Caco-2 (cell line): ENCODE measurements around the gene FBXO45. TPM values are rescaled to one million over a fixed set of nuclear protein-coding genes. Genes with fewer than 3 reads are reported as not detected.

Source experiments
- BruUV-seq: library from RNA; stranded (reverse); fragments of 400-500 nt; replicated peaks from 2 replicates; lab custom pipeline; 2021; lab: Mats Ljungman, UMichigan
- CTCF ChIA-PET: fragments of 300-600 bp; sonication (Branson Sonifier 250); formaldehyde crosslinking; loops from one replicate; lab custom pipeline; 2022; ENCODE audit warnings: antibody characterized with exemption; lab: Charles Lee
- POLR2A ChIA-PET: fragments of 300-600 bp; sonication (Branson Sonifier 250); formaldehyde crosslinking; loops from one replicate; lab custom pipeline; 2022; ENCODE audit warnings: antibody characterized with exemption; lab: Charles Lee
- DNase-seq, 2 experiments: peaks; one replicate each; pipeline versions ENCODE4 v3.0.0 to v3.0.0-alpha.2; 2020 to 2022
- H3K27me3 ChIP-seq: replicated peaks from 2 replicates; pipeline ENCODE4 v1.6.0; 2011; ENCODE audit warnings: low read length; ENCODE audit not compliant: control insufficient read depth, insufficient read depth
- H3K36me3 ChIP-seq: 2 replicates; pipeline ENCODE4 v1.5.1; 2011; ENCODE audit warnings: low read length; ENCODE audit not compliant: control insufficient read depth, insufficient read depth
- H3K4me1 ChIP-seq: fragments of 250-450 bp; sonication (Bioruptor Pico); 2 replicates; pipeline ENCODE4 v1.5.1; 2020; ENCODE audit warnings: mild to moderate bottlenecking
- H3K4me3 ChIP-seq: 2 replicates; pipeline ENCODE4 v1.5.1; 2011; ENCODE audit warnings: low read depth, mild to moderate bottlenecking, control low read depth, low read length
- H3K9me3 ChIP-seq: fragments of 250-450 bp; sonication (Bioruptor Pico); 2 replicates; pipeline ENCODE4 v1.5.1; 2020; ENCODE audit warnings: mild to moderate bottlenecking, moderate library complexity
- H3K27ac Mint-ChIP-seq: one replicate; pipeline ENCODE4 v1.8.0; 2022; ENCODE audit warnings: mixed read lengths; ENCODE audit not compliant: unreplicated experiment
- H3K27me3 Mint-ChIP-seq: one replicate; pipeline ENCODE4 v1.8.0; 2022; ENCODE audit warnings: mixed read lengths; ENCODE audit not compliant: insufficient read depth, unreplicated experiment
- H3K36me3 Mint-ChIP-seq: one replicate; pipeline ENCODE4 v1.8.0; 2022; ENCODE audit warnings: mild to moderate bottlenecking, mixed read lengths; ENCODE audit not compliant: insufficient read depth, unreplicated experiment
- H3K4me1 Mint-ChIP-seq: one replicate; pipeline ENCODE4 v1.8.0; 2022; ENCODE audit warnings: low read depth, mixed read lengths; ENCODE audit not compliant: unreplicated experiment
- H3K4me3 Mint-ChIP-seq: one replicate; pipeline ENCODE4 v1.8.0; 2022; ENCODE audit warnings: mild to moderate bottlenecking, moderate library complexity, mixed read lengths; ENCODE audit not compliant: unreplicated experiment
- H3K9me3 Mint-ChIP-seq: one replicate; pipeline ENCODE4 v1.8.0; 2022; ENCODE audit warnings: mixed read lengths; ENCODE audit not compliant: unreplicated experiment
- CTCF ChIP-seq, 2 experiments: fragments of 200-600 bp in 1 of 2; IDR thresholded peaks; 1 replicate in 1 of 2; 2 replicates in 1 of 2; pipeline versions ENCODE4 v1.5.1 to v1.8.0; 2011 to 2022; ENCODE audit warnings: antibody characterized with exemption in 1 of 2, control low read depth in 1 of 2, inconsistent platforms in 1 of 2, low read depth in 1 of 2, low read length in 1 of 2, mild to moderate bottlenecking in 1 of 2, moderate library complexity in 1 of 2; ENCODE audit not compliant: insufficient read depth in 1 of 2, severe bottlenecking in 1 of 2, unreplicated experiment in 1 of 2
- intact Hi-C: fragments of 100-400 bp; cut with micrococcal nuclease; formaldehyde crosslinking; loops from one replicate; pipeline ENCODE4 v1.10.0; 2022; ENCODE audit not compliant: unreplicated experiment
- total RNA-seq: library from RNA; stranded (reverse); gene quantifications from 2 replicates; pipeline ENCODE4 v1.2.3, GENCODE V29; 2022

Gene FBXO45
- total RNA-seq, 1 experiment from 2014 or later: 15.8 TPM

- H3K9me3 ChIP-seq: no peaks in the 10 kb centered on the region
- peaks cover 23% of the 10 kb centered on the region for H3K4me1 ChIP-seq
- Mint-ChIP-seq H3K27ac (no peak overlapping the region), H3K4me1 (peaks cover 16% of the 10 kb centered on the region), H3K9me3 (no peaks in the 10 kb centered on the region), H3K4me3 (no peak overlapping the region), H3K36me3 (no peaks in the 10 kb centered on the region), H3K27me3 (no peaks in the 10 kb centered on the region)
- no peaks in the 10 kb centered on the region for H3K36me3 ChIP-seq
- no peak overlapping the region for H3K4me3 ChIP-seq
- no peak for DNase-seq
- ChIA-PET CTCF (interaction anchor here (0.6 kb wide), 1 partner anchor 1489 kb away, joined by 4 read pairs; no protein-coding TSS in a partner anchor), POLR2A (no interaction called here)
- no peak for TF ChIP-seq CTCF (IDR thresholded peaks at IDR 0.05; ENCODE audit: insufficient read depth in 1 of 2, low read depth in 1 of 2, low read length in 1 of 2, severe bottlenecking in 1 of 2, unreplicated experiment in 1 of 2)
- intact Hi-C loops: no loop called here
- H3K27me3 ChIP-seq: no peaks in the 10 kb centered on the region
- BruUV-seq: no TSS peak
Observed at GRCh38 chr3:196620161-196620604, 51.7 kb downstream of the FBXO45 start.

GRCh38 chr3:196620684-196621083, 52.2 kb downstream of the FBXO45 start:
- ChIA-PET POLR2A (no interaction called here), CTCF (no interaction called here)
- no peaks in the 10 kb centered on the region for H3K36me3 Mint-ChIP-seq
- no peak overlapping the region for H3K4me3 ChIP-seq
- no TSS peak for BruUV-seq
- no peak overlapping the region for H3K4me3 Mint-ChIP-seq
- no peaks in the 10 kb centered on the region for H3K9me3 ChIP-seq
- TF ChIP-seq CTCF (IDR thresholded peaks at IDR 0.05; ENCODE audit: insufficient read depth in 1 of 2, low read depth in 1 of 2, low read length in 1 of 2, severe bottlenecking in 1 of 2, unreplicated experiment in 1 of 2): no peak
- no peaks in the 10 kb centered on the region for H3K36me3 ChIP-seq
- no peak overlapping the region for H3K27ac Mint-ChIP-seq
- DNase-seq: no peak
- peaks cover 16% of the 10 kb centered on the region for H3K4me1 Mint-ChIP-seq
- H3K27me3 ChIP-seq: no peaks in the 10 kb centered on the region
- H3K27me3 Mint-ChIP-seq: no peaks in the 10 kb centered on the region
- intact Hi-C loops: no loop called here
- no peaks in the 10 kb centered on the region for H3K9me3 Mint-ChIP-seq
- H3K4me1 ChIP-seq: peaks cover 23% of the 10 kb centered on the region

DNA sequence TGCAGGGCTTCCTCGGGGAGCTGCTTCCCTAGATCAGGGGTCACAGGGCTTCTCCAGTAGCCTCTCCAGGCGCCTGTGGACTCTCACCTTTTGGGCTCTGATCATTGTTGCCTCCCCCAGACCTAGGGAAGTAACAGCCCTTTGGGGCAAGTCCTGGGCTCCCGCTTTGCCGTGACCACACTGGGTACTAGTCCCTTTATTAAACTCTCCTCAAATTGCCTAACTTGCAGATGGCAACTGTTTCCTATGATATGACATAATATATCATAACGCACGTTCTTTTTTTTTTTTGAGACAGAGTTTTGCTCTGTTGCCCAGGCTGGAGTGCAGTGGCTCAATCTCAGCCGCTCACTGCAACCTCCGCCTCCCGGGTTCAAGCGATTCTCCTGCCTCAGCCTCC, 53.2 kb downstream of the FBXO45 start:
- intact Hi-C loops: no loop called here
- H3K36me3 ChIP-seq: no peaks in the 10 kb centered on the region
- no peaks in the 10 kb centered on the region for H3K27me3 ChIP-seq
- H3K27me3 Mint-ChIP-seq: no peaks in the 10 kb centered on the region
- no TSS peak for BruUV-seq
- DNase-seq: no peak
- TF ChIP-seq CTCF (IDR thresholded peaks at IDR 0.05; ENCODE audit: insufficient read depth in 1 of 2, low read depth in 1 of 2, low read length in 1 of 2, severe bottlenecking in 1 of 2, unreplicated experiment in 1 of 2): no peak
- H3K4me1 ChIP-seq: peaks cover 23% of the 10 kb centered on the region
- no peaks in the 10 kb centered on the region for H3K9me3 ChIP-seq
- no peak overlapping the region for H3K4me3 Mint-ChIP-seq
- CTCF ChIA-PET: no interaction called here
- H3K4me1 Mint-ChIP-seq: peaks cover 16% of the 10 kb centered on the region
- H3K9me3 Mint-ChIP-seq: no peaks in the 10 kb centered on the region
- H3K27ac Mint-ChIP-seq: no peak overlapping the region
- POLR2A ChIA-PET: no interaction called here
- H3K36me3 Mint-ChIP-seq: no peaks in the 10 kb centered on the region
- H3K4me3 ChIP-seq: no peak overlapping the region
